H9 (cell line): Measurements from ENCODE around the gene ATAT1. TPM values are rescaled to one million over a fixed set of nuclear protein-coding genes. Genes with fewer than 3 reads are reported as not detected.

Source experiments
- DNase-seq: peaks from one replicate; pipeline ENCODE4 v3.0.0-alpha.2; 2017
- H2AFZ ChIP-seq: one replicate; pipeline ENCODE4 v1.6.1; 2013; ENCODE audit warnings: mild to moderate bottlenecking, low read length, control low read depth, moderate library complexity
- H2AK5ac ChIP-seq: 2 replicates; pipeline ENCODE4 v1.6.1; 2013; ENCODE audit warnings: low read length, control low read depth, mixed read lengths; ENCODE audit not compliant: insufficient read length
- H2BK120ac ChIP-seq: one replicate; pipeline ENCODE4 v1.6.1; 2013; ENCODE audit warnings: low read depth, mild to moderate bottlenecking, low read length, control low read depth, inconsistent platforms; ENCODE audit not compliant: poor library complexity, severe bottlenecking
- H2BK12ac ChIP-seq: 2 replicates; pipeline ENCODE4 v1.6.1; 2013; ENCODE audit warnings: low read length, control low read depth, mixed read lengths, low read depth; ENCODE audit not compliant: insufficient read length
- H2BK15ac ChIP-seq: 2 replicates; pipeline ENCODE4 v1.6.1; 2013; ENCODE audit warnings: low read depth, low read length, control low read depth
- H2BK20ac ChIP-seq: one replicate; pipeline ENCODE4 v1.6.1; 2013; ENCODE audit warnings: low read depth, mild to moderate bottlenecking, low read length, control low read depth, inconsistent platforms; ENCODE audit not compliant: poor library complexity, severe bottlenecking
- H2BK5ac ChIP-seq: 2 replicates; pipeline ENCODE4 v1.6.1; 2013; ENCODE audit warnings: low read length, control low read depth, mixed read lengths; ENCODE audit not compliant: insufficient read length
- H3K14ac ChIP-seq: 2 replicates; pipeline ENCODE4 v1.6.1; 2013; ENCODE audit warnings: low read length, control low read depth; ENCODE audit not compliant: insufficient read depth
- H3K18ac ChIP-seq: 2 replicates; pipeline ENCODE4 v1.6.1; 2013; ENCODE audit warnings: low read depth, mild to moderate bottlenecking, mixed read lengths, low read length, control low read depth; ENCODE audit not compliant: insufficient read length
- H3K23ac ChIP-seq: 2 replicates; pipeline ENCODE4 v1.6.1; 2013; ENCODE audit warnings: low read length, control low read depth, mixed read lengths, low read depth; ENCODE audit not compliant: insufficient read length
- H3K23me2 ChIP-seq: 2 replicates; pipeline ENCODE4 v1.6.1; 2013; ENCODE audit warnings: low read depth, mild to moderate bottlenecking, mixed read lengths, low read length, control low read depth; ENCODE audit not compliant: insufficient read length, poor library complexity, severe bottlenecking
- H3K27ac ChIP-seq: 2 replicates; pipeline ENCODE4 v1.5.1; 2013; ENCODE audit warnings: low read length, control low read depth, mixed read lengths, low read depth; ENCODE audit not compliant: insufficient read length
- H3K27me3 ChIP-seq: 2 replicates; pipeline ENCODE4 v1.6.1; 2013; ENCODE audit warnings: low read length, control low read depth, inconsistent platforms; ENCODE audit not compliant: insufficient read depth
- H3K4ac ChIP-seq: 2 replicates; pipeline ENCODE4 v1.6.1; 2013; ENCODE audit warnings: low read depth, mild to moderate bottlenecking, control low read depth, inconsistent platforms, low read length, moderate library complexity
- H3K4me1 ChIP-seq: 2 replicates; pipeline ENCODE4 v1.6.1; 2013; ENCODE audit warnings: low read length, control low read depth, inconsistent platforms; ENCODE audit not compliant: insufficient read depth
- H3K4me2 ChIP-seq: 2 replicates; pipeline ENCODE4 v1.6.1; 2013; ENCODE audit warnings: low read length, control low read depth, mixed read lengths; ENCODE audit not compliant: insufficient read length, insufficient read depth
- H3K56ac ChIP-seq: 2 replicates; pipeline ENCODE4 v1.6.1; 2013; ENCODE audit warnings: low read depth, mild to moderate bottlenecking, mixed read lengths, low read length, control low read depth; ENCODE audit not compliant: insufficient read length
- H3K79me1 ChIP-seq: 2 replicates; pipeline ENCODE4 v1.6.1; 2013; ENCODE audit warnings: low read depth, mild to moderate bottlenecking, moderate library complexity, low read length, control low read depth, inconsistent platforms; ENCODE audit not compliant: insufficient read depth, poor library complexity, severe bottlenecking
- H3K79me2 ChIP-seq: 2 replicates; pipeline ENCODE4 v1.6.1; 2013; ENCODE audit warnings: low read length, control low read depth, inconsistent platforms; ENCODE audit not compliant: insufficient read depth
- H3K9ac ChIP-seq: 2 replicates; pipeline ENCODE4 v1.6.1; 2013; ENCODE audit warnings: low read length, control low read depth, mixed read lengths; ENCODE audit not compliant: insufficient read length; ENCODE audit errors: extremely low read depth
- H3K9me3 ChIP-seq: one replicate; pipeline ENCODE4 v1.6.1; 2013; ENCODE audit warnings: low read depth, low read length, inconsistent platforms; ENCODE audit not compliant: control insufficient read depth
- H3T11ph ChIP-seq: one replicate; pipeline ENCODE4 v1.6.1; 2013; ENCODE audit warnings: mild to moderate bottlenecking, low read length, control low read depth, inconsistent platforms
- H4K20me1 ChIP-seq: one replicate; pipeline ENCODE4 v1.6.1; 2013; ENCODE audit not compliant: control insufficient read depth, insufficient read length, insufficient read depth
- H4K5ac ChIP-seq: 2 replicates; pipeline ENCODE4 v1.6.1; 2013; ENCODE audit warnings: low read depth, mild to moderate bottlenecking, mixed read lengths, low read length, control low read depth; ENCODE audit not compliant: insufficient read length
- H4K8ac ChIP-seq: replicated peaks from 2 replicates; pipeline ENCODE4 v1.6.1; 2013; ENCODE audit warnings: low read length, control low read depth, mixed read lengths, low read depth; ENCODE audit not compliant: insufficient read length
- H4K91ac ChIP-seq: 2 replicates; pipeline ENCODE4 v1.6.1; 2013; ENCODE audit warnings: low read depth, mild to moderate bottlenecking, moderate library complexity, mixed read lengths, low read length, control low read depth; ENCODE audit not compliant: insufficient read length
- H3K27ac Mint-ChIP-seq, 3 experiments: 2 replicates in 2 of 3; 3 replicates in 1 of 3; pipeline ENCODE4 v1.8.0; 2020 to 2021; ENCODE audit warnings: mixed read lengths in 3 of 3, mild to moderate bottlenecking in 1 of 3, moderate library complexity in 1 of 3
- H3K27me3 Mint-ChIP-seq: 2 replicates; pipeline ENCODE4 v1.8.0; 2021; ENCODE audit warnings: low read depth, mild to moderate bottlenecking, moderate library complexity, mixed read lengths
- H3K36me3 Mint-ChIP-seq, 3 experiments: 2 replicates in 2 of 3; 3 replicates in 1 of 3; pipeline ENCODE4 v1.8.0; 2020 to 2021; ENCODE audit warnings: low read depth in 3 of 3, mixed read lengths in 3 of 3; ENCODE audit not compliant: insufficient read depth in 1 of 3
- H3K4me1 Mint-ChIP-seq, 2 experiments: 2 replicates each; pipeline ENCODE4 v1.8.0; 2020; ENCODE audit warnings: mixed read lengths in 2 of 2
- H3K4me3 Mint-ChIP-seq, 2 experiments: 2 replicates in 1 of 2; 3 replicates in 1 of 2; pipeline ENCODE4 v1.8.0; 2020 to 2021; ENCODE audit warnings: mild to moderate bottlenecking in 2 of 2, mixed read lengths in 2 of 2, moderate library complexity in 1 of 2
- H3K9me3 Mint-ChIP-seq, 2 experiments: 2 replicates in 1 of 2; 3 replicates in 1 of 2; pipeline ENCODE4 v1.8.0; 2020; ENCODE audit warnings: mild to moderate bottlenecking in 2 of 2, mixed read lengths in 2 of 2, moderate library complexity in 1 of 2
- WGBS: extraction: QIAGEN DNeasy Blood & Tissue Kit; methylation state at CpG from one replicate; pipeline ENCODE4 v1.1.7; 2013; ENCODE audit warnings: missing lambda C conversion rate, low lambda C conversion rate, mixed read lengths; ENCODE audit not compliant: insufficient read length; ENCODE audit errors: extremely low coverage; 5-methylcytosine and 5-hydroxymethylcytosine counted together
- total RNA-seq: library from RNA; stranded (reverse); gene quantifications from 2 replicates; pipeline ENCODE4 v1.2.1, GENCODE V29; 2021
- TF ChIP-seq, protein P1 (sequence below): fragments of 200-600 bp; sonication (generic); conservative IDR thresholded peaks from 3 replicates; pipeline ENCODE4 v1.8.0; 2021; ENCODE audit warnings: antibody characterized with exemption, mild to moderate bottlenecking

The ATAT1 gene
- total RNA-seq, 1 experiment from 2014 or later = 20.1 TPM

- Histone ChIP-seq H3K56ac (no peak overlapping the region), H4K20me1 (no peaks in the 10 kb centered on the region), H3K27ac (no peak overlapping the region), H3T11ph (no peak overlapping the region), H2AK5ac (no peak overlapping the region), H3K79me2 (no peaks in the 10 kb centered on the region), H2BK5ac (no peak overlapping the region), H2BK20ac (no peak overlapping the region), H3K4me2 (no peak overlapping the region), H3K9ac (no peak overlapping the region), H2BK15ac (no peak overlapping the region), H3K14ac (no peak overlapping the region), H4K5ac (no peak overlapping the region), H3K18ac (no peak overlapping the region), H3K23ac (no peak overlapping the region), H3K23me2 (peaks cover 8% of the 10 kb centered on the region), H3K9me3 (no peaks in the 10 kb centered on the region), H2AFZ (no peak overlapping the region), H3K4me1 (no peaks in the 10 kb centered on the region), H3K4ac (no peak overlapping the region), H4K91ac (no peak overlapping the region), H3K79me1 (peaks cover 2% of the 10 kb centered on the region), H2BK12ac (no peak overlapping the region), H3K27me3 (no peaks in the 10 kb centered on the region), H4K8ac (no peak overlapping the region), H2BK120ac (no peak overlapping the region)
- H3K4me3 Mint-ChIP-seq = no peak overlapping the region; a peak in 1 of 5 replicates
- H3K36me3 Mint-ChIP-seq = peaks cover 11 to 61% (median 52%) of the 10 kb centered on the region in 3 experiments
- no peak for DNase-seq
- no CpG with 5 or more reads among the region's 2 CpGs for WGBS
- H3K9me3 Mint-ChIP-seq = no peaks in the 10 kb centered on the region
- no peak overlapping the region; a peak in 1 of 7 replicates for H3K27ac Mint-ChIP-seq
- H3K27me3 Mint-ChIP-seq = no peaks in the 10 kb centered on the region
- TF ChIP-seq, protein P1, sequence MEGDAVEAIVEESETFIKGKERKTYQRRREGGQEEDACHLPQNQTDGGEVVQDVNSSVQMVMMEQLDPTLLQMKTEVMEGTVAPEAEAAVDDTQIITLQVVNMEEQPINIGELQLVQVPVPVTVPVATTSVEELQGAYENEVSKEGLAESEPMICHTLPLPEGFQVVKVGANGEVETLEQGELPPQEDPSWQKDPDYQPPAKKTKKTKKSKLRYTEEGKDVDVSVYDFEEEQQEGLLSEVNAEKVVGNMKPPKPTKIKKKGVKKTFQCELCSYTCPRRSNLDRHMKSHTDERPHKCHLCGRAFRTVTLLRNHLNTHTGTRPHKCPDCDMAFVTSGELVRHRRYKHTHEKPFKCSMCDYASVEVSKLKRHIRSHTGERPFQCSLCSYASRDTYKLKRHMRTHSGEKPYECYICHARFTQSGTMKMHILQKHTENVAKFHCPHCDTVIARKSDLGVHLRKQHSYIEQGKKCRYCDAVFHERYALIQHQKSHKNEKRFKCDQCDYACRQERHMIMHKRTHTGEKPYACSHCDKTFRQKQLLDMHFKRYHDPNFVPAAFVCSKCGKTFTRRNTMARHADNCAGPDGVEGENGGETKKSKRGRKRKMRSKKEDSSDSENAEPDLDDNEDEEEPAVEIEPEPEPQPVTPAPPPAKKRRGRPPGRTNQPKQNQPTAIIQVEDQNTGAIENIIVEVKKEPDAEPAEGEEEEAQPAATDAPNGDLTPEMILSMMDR = no peak
- H3K4me1 Mint-ChIP-seq = peaks cover 14 to 17% of the 10 kb centered on the region in 2 experiments
These were observed 17.0 kb downstream of the ATAT1 start for GRCh38 chr6:30643656-30644055.
